ENCODE measurements around the gene NMU.
"Not testable (repeated sequence)": the region's sequence is repeated elsewhere in the genome, so short reads cannot be mapped to it uniquely, and the experiment has no call there.

NMU gene

DNA sequence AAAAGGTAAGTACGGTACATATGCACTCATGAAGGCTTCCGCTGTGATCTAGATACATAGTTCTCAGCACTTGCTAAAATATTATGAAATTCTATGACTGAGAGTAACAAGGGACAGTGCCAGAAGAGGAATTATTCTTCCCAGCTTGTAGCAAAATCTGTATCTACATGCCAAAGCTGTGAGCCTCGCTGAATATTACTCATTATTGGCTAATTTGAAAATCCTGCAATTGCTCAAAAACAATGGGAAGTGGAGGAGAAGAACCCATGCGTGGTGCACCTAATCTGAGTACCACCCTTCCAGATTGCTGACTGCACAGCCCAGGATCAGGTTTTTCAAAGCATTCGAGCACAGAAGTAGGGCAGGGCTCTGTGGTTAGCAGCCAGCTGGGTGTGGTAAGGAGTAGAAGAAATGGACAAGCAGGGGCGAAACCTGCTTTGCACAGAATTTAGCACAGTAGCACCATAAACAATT, 26.7 kb downstream of the NMU start:
- peaks cover 1% of the 10 kb centered on the region for H3K27me3 Mint-ChIP-seq
- H3K4me3 Mint-ChIP-seq: no peak overlapping the region
- H3K36me3 Mint-ChIP-seq (ENCODE audit: low read depth): no peaks in the 10 kb centered on the region
- DNase-seq: no peak
- ATAC-seq: no peak
- no peaks in the 10 kb centered on the region for H3K9me3 Mint-ChIP-seq
- no peaks in the 10 kb centered on the region for H3K4me1 Mint-ChIP-seq
- H3K27ac Mint-ChIP-seq: no peak overlapping the region

DNA sequence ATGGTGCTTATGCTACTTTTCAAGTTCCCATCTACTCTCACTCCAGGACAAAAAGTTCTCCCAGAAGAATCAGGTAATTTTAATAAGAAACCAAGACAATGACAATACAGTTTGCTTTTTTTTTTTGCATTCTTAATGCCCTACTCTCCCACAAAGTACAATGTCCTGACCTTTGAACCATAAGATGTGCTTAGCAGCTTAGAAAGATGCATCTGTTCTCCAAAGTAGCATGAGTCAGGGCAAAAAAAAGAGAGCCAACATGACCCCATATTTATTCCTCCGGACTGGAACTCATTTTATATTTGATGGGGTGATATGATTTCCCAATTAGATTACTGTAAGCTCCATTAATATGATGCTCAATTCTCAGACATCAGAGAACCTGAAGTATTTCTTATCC, 27.5 kb downstream of the NMU start:
- Mint-ChIP-seq H3K36me3 (ENCODE audit: low read depth) (no peaks in the 10 kb centered on the region), H3K4me3 (no peak overlapping the region)
- ATAC-seq: no peak

DNA sequence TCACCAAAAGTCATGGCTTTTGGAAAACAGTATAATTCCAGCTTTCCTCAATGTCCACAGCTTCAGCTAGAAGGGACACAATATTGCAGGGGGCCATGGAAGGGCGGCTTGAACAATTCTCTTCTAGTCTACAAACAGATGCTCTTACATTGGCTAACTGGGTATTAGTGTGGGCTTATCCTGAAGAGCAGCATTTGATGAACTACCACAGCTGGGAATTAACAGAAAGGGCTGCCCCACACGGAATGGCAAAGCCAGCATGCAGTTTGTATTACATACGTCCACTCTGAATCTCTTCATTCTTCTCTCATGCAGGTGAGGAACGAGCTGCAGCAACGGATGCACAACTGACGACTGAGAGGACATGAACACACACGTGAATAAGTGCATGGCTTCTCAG, 31.1 kb downstream of the NMU start:
- no peak overlapping the region for H3K27ac Mint-ChIP-seq
- H3K4me3 Mint-ChIP-seq: no peak overlapping the region
- DNase-seq: no peak
- no peaks in the 10 kb centered on the region for H3K9me3 Mint-ChIP-seq
- H3K36me3 Mint-ChIP-seq (ENCODE audit: low read depth): no peaks in the 10 kb centered on the region
- no peaks in the 10 kb centered on the region for H3K27me3 Mint-ChIP-seq
- no peak for ATAC-seq
- H3K4me1 Mint-ChIP-seq: no peaks in the 10 kb centered on the region

More for the DNA sequence above, 27.5 kb downstream of the NMU start:
- Mint-ChIP-seq H3K27ac (no peak overlapping the region), H3K9me3 (no peaks in the 10 kb centered on the region), H3K27me3 (peaks cover under 1% of the 10 kb centered on the region), H3K4me1 (no peaks in the 10 kb centered on the region)
- DNase-seq: no peak

DNA sequence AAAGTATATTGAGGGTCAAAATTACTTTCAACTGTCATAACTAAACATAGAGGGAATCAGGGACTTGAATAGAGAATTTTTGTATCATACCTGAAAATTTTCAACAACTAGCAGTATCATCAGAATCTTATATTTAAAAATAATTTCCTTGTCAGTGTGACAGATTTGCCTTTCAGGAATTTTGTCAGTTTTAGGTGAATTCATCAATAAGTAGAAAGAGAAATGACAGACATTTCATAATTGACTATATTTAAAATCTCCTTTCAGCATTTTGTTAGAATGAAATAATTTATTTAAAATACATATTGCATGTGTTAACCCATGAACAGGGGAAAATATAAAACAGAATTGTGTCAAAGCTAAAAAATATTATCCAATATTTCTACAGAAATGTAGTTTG, 35.5 kb downstream of the NMU start:
- Mint-ChIP-seq H3K4me3 (no peak overlapping the region), H3K36me3 (ENCODE audit: low read depth) (no peaks in the 10 kb centered on the region), H3K9me3 (no peaks in the 10 kb centered on the region), H3K27ac (no peak overlapping the region), H3K27me3 (peaks cover 3% of the 10 kb centered on the region), H3K4me1 (no peaks in the 10 kb centered on the region)
- ATAC-seq (no peak), DNase-seq (no peak)

DNA sequence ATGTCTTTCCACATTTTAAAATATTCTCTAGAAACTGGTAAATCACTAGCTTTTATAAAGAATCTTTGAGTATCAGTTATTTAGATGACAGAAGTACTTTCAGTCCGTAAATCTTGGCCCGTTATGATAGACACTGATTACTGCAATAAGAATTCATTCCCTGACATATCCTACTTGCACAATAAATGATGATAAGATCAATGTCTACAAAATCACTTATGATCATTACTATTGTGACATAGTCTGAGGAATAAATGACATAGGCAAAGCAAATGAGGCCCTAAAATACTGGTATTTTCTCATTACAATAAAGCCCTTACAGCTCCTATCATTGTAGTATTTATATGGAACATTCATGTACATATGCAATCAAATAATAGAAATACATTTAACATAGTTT, 37.5 kb downstream of the NMU start:
- no peak for ATAC-seq
- H3K36me3 Mint-ChIP-seq (ENCODE audit: low read depth): no peaks in the 10 kb centered on the region
- no peak for DNase-seq

DNA sequence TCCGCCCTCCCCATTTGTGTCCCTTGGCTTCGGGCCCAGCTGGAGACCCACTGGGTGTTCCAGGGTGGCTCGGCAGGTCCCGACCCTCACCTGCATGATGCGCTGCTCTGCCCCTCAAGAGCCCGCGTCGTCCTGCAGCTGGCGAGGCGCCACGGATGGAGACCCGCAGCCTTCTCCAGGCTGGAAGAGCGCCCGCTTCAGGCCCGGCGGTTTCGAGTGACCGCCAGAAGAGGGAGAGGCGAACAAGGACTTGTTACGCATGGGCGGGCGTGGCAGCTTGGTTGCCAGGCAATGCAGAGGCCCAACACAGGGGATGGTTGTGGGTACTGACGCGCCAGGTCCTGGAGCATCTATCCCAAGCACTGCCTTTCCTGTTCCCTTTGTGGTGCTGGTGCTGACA, 44.1 kb downstream of the NMU start, which contains the start of gene PDCL2:
TSS of gene PDCL2 (minus strand) at position 232 of the 400 bp plus-strand sequence. CDS start at position 96, 136 bp downstream.
- H3K4me3 Mint-ChIP-seq: no peak within 1 kb of the TSS
- ATAC-seq (no peak), DNase-seq (no peak)
- H3K9me3 Mint-ChIP-seq: peaks cover 7% of the 10 kb centered on the region
- no peak within 1 kb of the TSS for H3K27ac Mint-ChIP-seq
- H3K27me3 Mint-ChIP-seq: peaks cover 8% of the 10 kb centered on the region
- H3K4me1 Mint-ChIP-seq: no peaks in the 10 kb centered on the region
- H3K36me3 Mint-ChIP-seq (ENCODE audit: low read depth): no peaks in the 10 kb centered on the region

More for the DNA sequence above, 37.5 kb downstream of the NMU start:
- H3K9me3 Mint-ChIP-seq: no peaks in the 10 kb centered on the region
- H3K27me3 Mint-ChIP-seq: peaks cover 3% of the 10 kb centered on the region
- no peak overlapping the region for H3K27ac Mint-ChIP-seq
- H3K4me3 Mint-ChIP-seq: no peak overlapping the region
- H3K4me1 Mint-ChIP-seq: no peaks in the 10 kb centered on the region

DNA sequence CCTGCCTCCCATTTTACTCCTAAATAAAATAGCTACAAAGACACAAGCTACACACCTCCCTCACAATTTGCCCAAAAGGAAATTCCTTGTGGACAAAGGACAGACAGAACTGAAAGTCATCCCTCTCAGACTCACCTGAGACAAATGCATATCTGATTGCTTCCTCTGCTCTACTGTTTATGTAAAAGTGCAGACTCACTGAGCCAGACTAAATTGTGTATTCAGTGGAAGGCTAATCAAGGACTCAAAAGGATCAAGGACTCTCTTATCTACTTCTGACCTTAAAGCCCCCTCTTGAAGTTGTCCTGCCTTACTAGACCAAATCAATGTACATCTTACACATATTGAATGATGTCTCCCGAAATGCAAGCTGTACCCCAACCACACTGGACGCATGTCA, 47.9 kb downstream of the NMU start:
- ATAC-seq: no peak

DNA sequence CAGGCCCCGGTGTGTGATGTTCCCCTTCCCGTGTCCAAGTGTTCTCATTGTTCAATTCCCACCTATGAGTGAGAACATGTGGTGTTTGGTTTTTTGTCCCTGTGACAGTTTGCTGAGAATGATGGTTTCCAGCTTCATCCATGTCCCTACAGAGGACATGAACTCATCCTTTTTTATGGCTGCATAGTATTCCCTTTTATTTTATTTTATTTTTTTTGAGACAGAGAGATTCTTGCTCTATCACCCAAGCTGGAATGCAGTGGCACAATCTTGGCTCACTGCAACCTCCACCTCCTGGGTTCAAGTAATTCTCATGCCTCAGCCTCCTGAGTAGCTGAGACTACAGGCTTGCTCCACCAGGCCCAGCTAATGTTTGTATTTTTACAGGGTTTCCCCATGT, 53.3 kb downstream of the NMU start:
- not testable (repeated sequence) for H3K27ac Mint-ChIP-seq; H3K36me3 Mint-ChIP-seq (ENCODE audit: low read depth); H3K4me1 Mint-ChIP-seq; DNase-seq; H3K4me3 Mint-ChIP-seq; ATAC-seq
- peaks cover 23% of the 10 kb centered on the region for H3K27me3 Mint-ChIP-seq
- peaks cover 14% of the 10 kb centered on the region for H3K9me3 Mint-ChIP-seq

More for the DNA sequence above, 47.9 kb downstream of the NMU start:
- Mint-ChIP-seq H3K27ac (no peak overlapping the region), H3K4me3 (no peak overlapping the region), H3K4me1 (no peaks in the 10 kb centered on the region), H3K9me3 (peaks cover 14% of the 10 kb centered on the region), H3K36me3 (ENCODE audit: low read depth) (peaks cover 3% of the 10 kb centered on the region), H3K27me3 (peaks cover 21% of the 10 kb centered on the region)
- DNase-seq: no peak

DNA sequence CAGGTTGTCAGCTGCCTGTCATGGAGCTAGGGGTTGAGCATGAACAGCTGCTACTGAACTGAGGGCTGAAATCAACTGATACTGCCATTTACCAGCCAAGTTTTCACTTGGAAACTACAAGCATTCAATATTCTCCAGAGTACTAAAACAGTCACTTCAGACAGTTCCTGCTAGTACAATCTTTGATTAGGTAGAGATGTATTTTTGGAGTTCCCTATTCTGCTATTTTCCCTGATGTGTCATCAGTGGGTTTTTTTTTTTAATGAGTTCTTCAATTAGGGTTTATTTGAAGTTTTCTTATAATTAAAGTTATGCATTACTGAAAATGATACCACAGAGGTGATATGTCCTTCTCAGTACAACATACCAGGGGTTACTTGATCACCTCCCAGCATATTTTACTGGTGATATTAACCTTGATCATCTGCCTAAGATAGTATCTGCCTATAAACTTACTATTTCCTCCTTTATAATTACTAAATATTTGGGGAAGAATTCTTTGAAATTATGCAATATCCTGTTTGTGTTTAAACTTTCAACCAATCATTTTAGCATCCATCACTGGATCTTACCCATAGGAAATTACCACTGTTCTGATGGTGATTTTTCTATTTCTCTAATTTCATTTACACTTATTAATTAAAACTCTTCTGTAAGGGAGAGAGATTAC, 57.6 kb downstream of the NMU start:
- H3K9me3 Mint-ChIP-seq: peaks cover 39% of the 10 kb centered on the region
- ATAC-seq (no peak), DNase-seq (no peak)
- H3K4me3 Mint-ChIP-seq: no peak overlapping the region
- H3K27me3 Mint-ChIP-seq: peaks cover 16% of the 10 kb centered on the region
- H3K36me3 Mint-ChIP-seq (ENCODE audit: low read depth): peaks cover 12% of the 10 kb centered on the region
- no peak overlapping the region for H3K27ac Mint-ChIP-seq
- peaks cover 11% of the 10 kb centered on the region for H3K4me1 Mint-ChIP-seq

DNA sequence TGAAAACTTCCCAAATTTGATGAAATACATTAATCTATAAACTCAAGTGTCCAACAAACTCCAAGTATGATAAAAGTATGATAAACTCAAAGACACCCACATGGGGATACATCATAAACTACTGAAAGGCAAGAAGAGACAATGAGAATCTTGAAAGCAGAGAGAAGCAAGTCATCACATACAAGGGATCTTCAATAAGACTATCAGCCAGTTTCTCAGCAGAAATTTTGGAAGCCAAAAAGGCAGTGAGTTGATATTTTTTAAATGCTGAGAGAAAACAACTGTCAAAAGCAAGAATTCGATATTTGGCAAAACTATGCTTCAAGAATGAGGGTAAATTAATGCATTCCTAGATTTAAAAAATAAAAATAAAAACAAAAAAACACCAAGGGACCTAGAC, 60.6 kb downstream of the NMU start:
- H3K4me3 Mint-ChIP-seq: no peak overlapping the region
- peaks cover 10% of the 10 kb centered on the region for H3K27me3 Mint-ChIP-seq
- ATAC-seq: no peak
- H3K27ac Mint-ChIP-seq: no peak overlapping the region
- peaks cover 10% of the 10 kb centered on the region for H3K36me3 Mint-ChIP-seq (ENCODE audit: low read depth)
- peaks cover 13% of the 10 kb centered on the region for H3K4me1 Mint-ChIP-seq
- DNase-seq: no peak
- peaks cover 33% of the 10 kb centered on the region for H3K9me3 Mint-ChIP-seq

DNA sequence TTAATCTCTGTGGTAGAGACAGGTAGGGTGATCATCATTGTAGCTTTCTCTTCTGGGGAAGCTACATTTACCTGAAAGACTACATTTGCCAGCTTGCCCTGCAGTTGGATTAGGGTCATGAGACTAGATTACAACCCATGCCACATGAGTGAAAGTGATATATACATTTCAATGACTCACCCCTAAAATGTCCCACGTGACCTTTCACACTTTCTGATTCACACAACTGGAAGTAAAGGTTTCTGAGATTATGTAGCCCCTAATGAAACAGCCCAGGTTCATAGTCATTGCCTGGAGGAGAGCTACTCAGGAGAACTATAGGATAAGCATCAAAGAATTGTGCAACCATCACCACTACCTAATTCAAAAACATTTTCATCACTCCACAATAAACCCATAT, 61.8 kb downstream of the NMU start:
- Mint-ChIP-seq H3K36me3 (ENCODE audit: low read depth) (peaks cover 10% of the 10 kb centered on the region), H3K4me3 (peak overlapping the region; percentile 35), H3K9me3 (peaks cover 33% of the 10 kb centered on the region), H3K27ac (peak overlapping the region; percentile 77), H3K27me3 (peaks cover 7% of the 10 kb centered on the region), H3K4me1 (peaks cover 13% of the 10 kb centered on the region)
- DNase-seq (no peak), ATAC-seq (peak; percentile 92)

DNA sequence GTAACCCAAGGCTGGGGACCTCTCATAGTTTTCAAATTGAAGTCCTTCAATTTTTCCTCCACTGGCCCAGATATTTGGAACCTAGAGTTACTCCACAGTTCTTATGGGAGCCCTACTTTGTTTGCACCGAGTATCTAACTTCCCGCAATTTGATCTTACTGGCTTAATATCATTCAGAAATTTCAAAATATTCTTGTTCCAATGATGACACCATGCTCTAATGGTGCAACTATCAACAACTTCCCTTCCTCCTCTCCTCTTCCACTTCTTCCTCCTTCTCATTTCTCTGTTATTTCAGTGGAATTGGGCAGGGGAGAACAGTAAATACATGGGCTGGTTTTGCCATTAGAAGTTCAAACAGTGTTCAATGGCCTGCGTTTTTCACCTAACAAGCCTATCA, 64.3 kb downstream of the NMU start:
- DNase-seq: no peak
- H3K9me3 Mint-ChIP-seq: peaks cover 23% of the 10 kb centered on the region

DNA sequence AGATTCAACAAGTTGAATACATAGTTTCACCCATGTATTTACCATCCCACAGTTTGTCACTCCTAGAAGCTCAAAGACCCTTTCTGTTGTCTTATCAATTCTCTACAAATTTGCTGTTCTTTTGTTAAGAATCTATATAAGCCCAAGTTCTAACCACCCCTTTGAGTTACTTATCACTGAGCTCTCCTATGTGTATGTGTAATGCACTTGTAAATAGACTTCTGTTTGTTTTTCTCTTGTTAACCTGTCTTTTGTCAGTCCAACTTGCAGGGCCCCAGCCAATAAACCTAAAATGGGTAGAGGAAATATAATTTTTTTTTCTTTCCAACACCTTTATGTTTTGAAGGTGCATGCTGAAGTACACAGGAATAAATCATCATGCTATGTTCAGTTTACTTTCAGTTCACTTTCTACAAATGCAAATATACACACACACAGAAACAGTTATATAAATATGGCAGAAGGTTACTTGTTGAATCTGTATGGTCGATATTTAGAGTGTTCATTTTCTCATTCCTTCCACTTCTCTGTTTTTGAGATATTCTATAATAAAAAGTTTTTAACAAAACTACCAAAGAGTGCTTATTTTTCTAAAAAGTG, 67.1 kb downstream of the NMU start:
- ATAC-seq: no peak
- no peak overlapping the region for H3K4me3 Mint-ChIP-seq
- H3K9me3 Mint-ChIP-seq: no peaks in the 10 kb centered on the region
- no peak for DNase-seq
- H3K4me1 Mint-ChIP-seq: peaks cover 3% of the 10 kb centered on the region
- H3K36me3 Mint-ChIP-seq (ENCODE audit: low read depth): no peaks in the 10 kb centered on the region
- H3K27me3 Mint-ChIP-seq: peaks cover 3% of the 10 kb centered on the region
- no peak overlapping the region for H3K27ac Mint-ChIP-seq

More for the DNA sequence above, 64.3 kb downstream of the NMU start:
- H3K27me3 Mint-ChIP-seq: peaks cover 4% of the 10 kb centered on the region
- no peak overlapping the region for H3K27ac Mint-ChIP-seq
- no peak overlapping the region for H3K4me3 Mint-ChIP-seq
- ATAC-seq: no peak
- peaks cover 13% of the 10 kb centered on the region for H3K4me1 Mint-ChIP-seq
- peaks cover 10% of the 10 kb centered on the region for H3K36me3 Mint-ChIP-seq (ENCODE audit: low read depth)

DNA sequence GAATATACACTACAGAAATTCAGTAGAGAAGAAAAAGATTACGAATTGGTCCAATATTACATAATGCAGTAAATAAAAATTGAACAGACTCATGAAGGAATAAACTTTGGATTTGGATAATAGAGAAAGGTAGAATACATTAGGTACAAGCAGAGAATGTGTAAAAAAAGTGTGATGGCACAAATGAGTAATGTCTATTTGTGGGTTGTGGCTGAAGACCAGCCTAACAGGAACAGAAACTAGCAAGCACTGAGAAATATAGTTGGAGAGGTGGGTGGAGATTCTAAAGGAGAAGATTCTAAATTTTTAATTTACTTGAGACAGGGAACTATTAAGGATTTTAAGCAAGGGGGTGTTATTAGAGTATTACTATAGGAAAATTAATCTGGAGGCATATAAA, 74.2 kb downstream of the NMU start:
- Mint-ChIP-seq H3K36me3 (ENCODE audit: low read depth) (peaks cover 4% of the 10 kb centered on the region), H3K27ac (peak overlapping the region; percentile 36), H3K9me3 (peaks cover 4% of the 10 kb centered on the region), H3K27me3 (peaks cover 17% of the 10 kb centered on the region), H3K4me3 (no peak overlapping the region), H3K4me1 (peaks cover 15% of the 10 kb centered on the region)
- ATAC-seq (peak; percentile 88), DNase-seq (no peak)

DNA sequence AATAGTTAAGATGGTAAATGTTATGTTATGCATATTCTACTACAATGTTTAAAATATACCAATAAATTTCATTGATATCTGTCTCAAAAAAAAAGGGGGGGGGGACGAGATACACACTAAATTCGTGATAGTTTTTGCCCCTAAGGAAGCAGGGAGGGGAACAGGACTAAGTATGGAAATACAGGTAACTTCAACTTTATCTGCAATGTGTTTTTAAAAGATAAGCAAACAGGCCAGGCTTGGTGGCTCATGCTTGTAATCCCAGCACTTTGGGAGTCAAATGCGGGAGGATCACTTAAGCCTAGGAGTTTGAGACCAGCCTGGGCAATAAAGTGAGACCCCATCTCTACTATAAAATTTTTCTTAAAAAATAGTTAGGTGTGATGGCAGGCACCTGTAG, 76.0 kb downstream of the NMU start:
- Mint-ChIP-seq H3K4me1 (peaks cover 15% of the 10 kb centered on the region), H3K4me3 (no peak overlapping the region)
- DNase-seq: no peak

More for the DNA sequence above, 76.0 kb downstream of the NMU start:
- H3K9me3 Mint-ChIP-seq: peaks cover 4% of the 10 kb centered on the region
- H3K27ac Mint-ChIP-seq: no peak overlapping the region
- H3K27me3 Mint-ChIP-seq: peaks cover 19% of the 10 kb centered on the region
- no peak for ATAC-seq
- H3K36me3 Mint-ChIP-seq (ENCODE audit: low read depth): peaks cover 4% of the 10 kb centered on the region

All from activated naive CD8-positive, alpha-beta T cell treated with anti-CD3 and anti-CD28 coated beads, Interleukin-2, amount 50 U/mL, for 24 hours (primary cell).